ENCODE results near the gene COL27A1. TPM values are rescaled to one million over a fixed set of nuclear protein-coding genes. Genes with fewer than 3 reads are reported as not detected.
A peak's percentile ranks its signal among the peaks of the same experiment; 100 is the strongest.

The COL27A1 gene
- total and polyA plus RNA-seq, 2 experiments from 2014 or later = 10.5 to 18.0 TPM

- Mint-ChIP-seq H3K4me3 (no peak overlapping the region), H3K9me3 (no peaks in the 10 kb centered on the region), H3K4me1 (peaks cover 28% of the 10 kb centered on the region), H3K36me3 (ENCODE audit: low read depth) (no peaks in the 10 kb centered on the region), H3K27ac (peak overlapping the region; percentile 89), H3K27me3 (ENCODE audit: insufficient read depth, low read depth, poor library complexity) (peaks cover 21% of the 10 kb centered on the region)
- Histone ChIP-seq H4K20me1 (replicated peaks; ENCODE audit: insufficient read depth) (no peaks in the 10 kb centered on the region), H3F3A (replicated peaks; ENCODE audit: low read depth) (no peaks in the 10 kb centered on the region), H3K27ac (ENCODE audit: low read depth) (no peak overlapping the region), H3K27me3 (ENCODE audit: insufficient read depth) (no peaks in the 10 kb centered on the region), H2AFZ (no peak overlapping the region), H3K4me2 (no peak overlapping the region), H3K9me2 (ENCODE audit: insufficient read depth) (no peaks in the 10 kb centered on the region), H3K79me2 (replicated peaks; ENCODE audit: insufficient read depth) (no peaks in the 10 kb centered on the region), H3K36me3 (ENCODE audit: insufficient read depth) (no peaks in the 10 kb centered on the region), H3K4me1 (ENCODE audit: insufficient read depth) (no peaks in the 10 kb centered on the region), H3K4me3 (no peak overlapping the region)
- ATAC-seq (no peak), DNase-seq (ENCODE audit: low spot score) (no peak)
- no peak for TF ChIP-seq ZNF331 (CRISPR knock-in tag; IDR thresholded peaks at IDR 0.05; ENCODE audit: low read depth)
Measured at GRCh38 chr9:114231719-114232449, 76.5 kb downstream of the COL27A1 start.

GRCh38 chr9:114233491-114234185 is 78.3 kb downstream of the COL27A1 start:
- Mint-ChIP-seq H3K27ac (peak overlapping the region; percentile 60), H3K27me3 (ENCODE audit: insufficient read depth, low read depth, poor library complexity) (peaks cover 13% of the 10 kb centered on the region), H3K4me3 (no peak overlapping the region), H3K36me3 (ENCODE audit: low read depth) (no peaks in the 10 kb centered on the region), H3K9me3 (no peaks in the 10 kb centered on the region), H3K4me1 (peaks cover 22% of the 10 kb centered on the region)
- Histone ChIP-seq H3K4me3 (no peak overlapping the region), H3F3A (replicated peaks; ENCODE audit: low read depth) (no peaks in the 10 kb centered on the region), H3K9me2 (ENCODE audit: insufficient read depth) (no peaks in the 10 kb centered on the region), H3K27me3 (ENCODE audit: insufficient read depth) (no peaks in the 10 kb centered on the region), H3K79me2 (replicated peaks; ENCODE audit: insufficient read depth) (no peaks in the 10 kb centered on the region), H3K4me1 (ENCODE audit: insufficient read depth) (no peaks in the 10 kb centered on the region), H3K4me2 (no peak overlapping the region), H4K20me1 (replicated peaks; ENCODE audit: insufficient read depth) (no peaks in the 10 kb centered on the region), H2AFZ (no peak overlapping the region), H3K27ac (ENCODE audit: low read depth) (no peak overlapping the region), H3K36me3 (ENCODE audit: insufficient read depth) (no peaks in the 10 kb centered on the region)
- no peak for ATAC-seq
- TF ChIP-seq ZNF462 (CRISPR knock-in tag; IDR thresholded peaks at IDR 0.05) (no peak), REST (IDR thresholded peaks at IDR 0.05; ENCODE audit: unreplicated experiment) (no peak), ZNF331 (CRISPR knock-in tag; IDR thresholded peaks at IDR 0.05; ENCODE audit: low read depth) (no peak), EZH2 (IDR thresholded peaks at IDR 0.05; ENCODE audit: low read depth, unreplicated experiment) (no peak), POLR2AphosphoS5 (IDR thresholded peaks at IDR 0.05; ENCODE audit: low read depth) (no peak), JUNB (IDR thresholded peaks at IDR 0.05; ENCODE audit: unreplicated experiment) (no peak), ZNF114 (CRISPR knock-in tag; IDR thresholded peaks at IDR 0.05) (no peak), NANOG (IDR thresholded peaks at IDR 0.05; ENCODE audit: borderline replicate concordance) (no peak), EZH2phosphoT487 (IDR thresholded peaks at IDR 0.05; ENCODE audit: unreplicated experiment) (no peak), ETS1 (IDR thresholded peaks at IDR 0.05) (no peak)
- no peak for DNase-seq (ENCODE audit: low spot score)

Data from GM23338 (cell line).